ENCODE measurements around the gene EDIL3. TPM values are rescaled to one million over a fixed set of nuclear protein-coding genes. Genes with fewer than 3 reads are reported as not detected.
"Not testable (repeated sequence)": the region's sequence is repeated elsewhere in the genome, so short reads cannot be mapped to it uniquely, and the experiment has no call there.

The EDIL3 gene
- total RNA-seq, 2 experiments from 2014 or later = not detected

DNA sequence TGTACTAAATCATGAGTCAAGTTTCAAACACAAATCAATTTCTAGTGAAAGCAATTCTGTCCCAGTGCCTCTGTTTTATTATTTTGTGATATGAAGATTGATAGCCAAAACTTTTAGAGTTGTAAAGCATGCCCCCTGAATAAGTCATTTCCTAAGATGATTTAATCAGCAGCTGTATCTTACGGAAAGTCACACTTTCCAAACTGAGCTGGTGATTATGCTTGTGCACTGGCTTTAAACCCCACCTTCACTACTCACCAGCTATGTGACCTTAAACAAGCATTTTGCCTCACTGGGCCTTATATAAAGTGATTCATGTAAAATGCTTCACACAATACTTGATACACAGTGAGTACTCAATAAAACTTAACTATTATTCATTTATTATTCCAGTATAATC lies 78.1 kb downstream of the EDIL3 start:
- POLR2A ChIA-PET = no interaction called here
- Mint-ChIP-seq H3K36me3 (ENCODE audit: low read depth) (no peaks in the 10 kb centered on the region), H3K4me1 (no peaks in the 10 kb centered on the region), H3K27me3 (no peaks in the 10 kb centered on the region), H3K9me3 (no peaks in the 10 kb centered on the region), H3K4me3 (no peak overlapping the region), H3K27ac (no peak overlapping the region)
- CTCF ChIA-PET = no interaction called here
- DNase-seq = no peak

- Mint-ChIP-seq H3K4me1 (no peaks in the 10 kb centered on the region), H3K27ac (no peak overlapping the region), H3K36me3 (ENCODE audit: low read depth) (no peaks in the 10 kb centered on the region), H3K9me3 (no peaks in the 10 kb centered on the region), H3K4me3 (no peak overlapping the region), H3K27me3 (no peaks in the 10 kb centered on the region)
- no peak for DNase-seq
- POLR2A ChIA-PET = no interaction called here
- CTCF ChIA-PET = interaction anchor here (1.2 kb wide), 1 partner anchor 28 kb away, joined by 3 read pairs; no protein-coding TSS in a partner anchor
Observed at GRCh38 chr5:84304599-84304998, 80.1 kb downstream of the EDIL3 start.

GRCh38 chr5:84303315-84303714 lies 81.4 kb downstream of the EDIL3 start:
- no peaks in the 10 kb centered on the region for H3K9me3 Mint-ChIP-seq
- no peak overlapping the region for H3K27ac Mint-ChIP-seq
- H3K4me1 Mint-ChIP-seq = no peaks in the 10 kb centered on the region
- H3K36me3 Mint-ChIP-seq (ENCODE audit: low read depth) = no peaks in the 10 kb centered on the region
- no peak for DNase-seq
- POLR2A ChIA-PET = no interaction called here
- no peaks in the 10 kb centered on the region for H3K27me3 Mint-ChIP-seq
- CTCF ChIA-PET = interaction anchor here (0.6 to 1.2 kb wide), 2 partner anchors 29 to 1107 kb away, joined by 3 read pairs; no protein-coding TSS in a partner anchor
- no peak overlapping the region for H3K4me3 Mint-ChIP-seq

- Mint-ChIP-seq H3K9me3 (no peaks in the 10 kb centered on the region), H3K4me1 (no peaks in the 10 kb centered on the region), H3K27me3 (no peaks in the 10 kb centered on the region), H3K4me3 (no peak overlapping the region), H3K27ac (no peak overlapping the region), H3K36me3 (ENCODE audit: low read depth) (no peaks in the 10 kb centered on the region)
- ChIA-PET POLR2A (no interaction called here), CTCF (no interaction called here)
- no peak for DNase-seq
Observed at GRCh38 chr5:84301535-84301934, 83.1 kb downstream of the EDIL3 start.

- CTCF ChIA-PET = no interaction called here
- no peaks in the 10 kb centered on the region for H3K4me1 Mint-ChIP-seq
- POLR2A ChIA-PET = no interaction called here
Observed at GRCh38 chr5:84299959-84300358, 84.7 kb downstream of the EDIL3 start.

DNA sequence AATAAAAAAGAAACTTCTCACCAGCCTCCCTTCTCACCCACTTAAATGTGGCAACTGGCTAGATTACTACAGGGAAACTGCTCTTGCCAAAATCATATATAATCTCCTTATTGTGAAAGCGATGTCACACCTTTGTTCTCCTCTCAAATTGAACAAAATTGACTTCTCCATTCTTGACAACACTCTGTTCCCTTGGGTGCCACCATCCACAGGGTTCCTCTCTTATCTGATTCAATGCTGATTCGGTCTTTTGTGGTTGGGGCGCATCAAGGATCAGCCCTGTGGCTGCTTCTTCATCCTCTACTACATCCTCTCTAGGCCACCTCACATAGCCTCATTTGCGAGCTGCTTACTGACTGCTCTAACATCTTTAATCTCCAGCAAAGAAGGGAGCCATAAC lies 86.1 kb downstream of the EDIL3 start:
- H3K27ac Mint-ChIP-seq = no peak overlapping the region

More at GRCh38 chr5:84299959-84300358, 84.7 kb downstream of the EDIL3 start:
- Mint-ChIP-seq H3K36me3 (ENCODE audit: low read depth) (no peaks in the 10 kb centered on the region), H3K4me3 (no peak overlapping the region), H3K27ac (no peak overlapping the region), H3K27me3 (no peaks in the 10 kb centered on the region), H3K9me3 (no peaks in the 10 kb centered on the region)
- DNase-seq = no peak

DNA sequence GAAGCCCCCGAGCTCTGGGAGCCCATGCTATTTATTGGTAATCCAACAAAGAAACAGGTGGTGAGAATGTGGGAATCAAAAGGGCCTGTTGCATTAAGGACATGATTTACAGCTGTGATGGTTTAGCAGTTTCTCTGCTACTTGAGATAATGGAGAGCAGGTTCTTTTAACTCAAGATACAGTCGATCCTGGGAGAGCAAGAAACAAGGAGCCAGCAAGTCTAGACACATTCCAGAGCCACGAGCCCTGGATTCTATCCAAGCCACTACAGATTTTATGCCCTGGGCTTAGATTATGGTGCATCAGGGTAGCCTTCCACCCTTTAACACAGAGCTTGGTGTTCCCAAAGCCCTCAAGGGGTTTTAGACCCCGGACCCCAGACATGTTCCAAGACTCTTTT lies 87.0 kb downstream of the EDIL3 start:
- DNase-seq; POLR2A ChIA-PET; H3K27me3 Mint-ChIP-seq; H3K4me1 Mint-ChIP-seq; H3K9me3 Mint-ChIP-seq; H3K36me3 Mint-ChIP-seq (ENCODE audit: low read depth); H3K4me3 Mint-ChIP-seq; H3K27ac Mint-ChIP-seq: not testable (repeated sequence)
- CTCF ChIA-PET = interaction anchor here (1.0 kb wide), 1 partner anchor 8 kb away, joined by 3 read pairs; no protein-coding TSS in a partner anchor

More for the DNA sequence above, 86.1 kb downstream of the EDIL3 start:
- POLR2A ChIA-PET = no interaction called here
- Mint-ChIP-seq H3K27me3 (no peaks in the 10 kb centered on the region), H3K4me1 (no peaks in the 10 kb centered on the region), H3K4me3 (no peak overlapping the region), H3K36me3 (ENCODE audit: low read depth) (no peaks in the 10 kb centered on the region), H3K9me3 (no peaks in the 10 kb centered on the region)
- CTCF ChIA-PET = interaction anchor here (1.0 kb wide), 1 partner anchor 9 kb away, joined by 3 read pairs; no protein-coding TSS in a partner anchor
- DNase-seq = no peak

DNA sequence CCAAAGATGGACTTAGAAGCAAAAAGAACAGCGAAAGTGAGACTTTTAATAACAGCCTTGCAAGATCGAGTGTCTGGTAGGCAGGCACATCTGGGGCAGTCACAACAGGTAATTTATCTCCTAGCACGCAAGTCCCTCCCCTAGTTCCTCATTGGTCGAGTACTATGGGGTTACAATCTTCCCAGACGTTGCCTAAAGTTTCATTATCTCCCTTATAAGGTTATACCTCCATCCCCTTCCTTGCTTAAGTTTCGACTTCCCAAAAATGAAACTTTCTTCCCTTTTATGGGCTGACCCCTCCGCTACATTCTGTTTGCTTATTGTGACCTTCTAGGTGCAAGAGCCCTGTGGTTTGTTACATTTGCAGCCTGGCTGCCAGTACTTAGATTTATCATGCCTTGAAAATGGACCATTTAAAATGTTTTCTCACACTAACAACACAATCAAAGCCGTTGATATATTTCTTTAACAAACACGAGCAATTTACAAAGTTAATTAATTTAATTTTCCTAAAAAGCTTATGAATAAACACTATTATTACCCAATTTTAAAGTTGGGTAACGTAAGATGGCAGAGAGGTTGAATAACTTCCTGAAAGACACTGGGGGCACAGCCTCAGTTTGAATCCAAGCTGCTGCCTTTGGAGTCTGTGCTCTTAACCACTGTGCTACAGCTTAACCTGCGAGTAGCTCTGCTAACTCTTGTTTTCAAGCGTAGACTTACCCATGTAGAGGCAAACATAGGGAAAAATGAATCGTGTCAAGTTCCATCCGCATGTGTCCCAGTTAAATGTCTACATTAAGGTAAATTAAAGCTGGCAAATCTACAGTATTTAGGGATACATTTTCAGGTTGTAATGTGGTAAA lies 91.7 kb downstream of the EDIL3 start:
- ChIA-PET CTCF (no interaction called here), POLR2A (no interaction called here)
- H3K4me1 Mint-ChIP-seq = peaks cover 1% of the 10 kb centered on the region
- no peaks in the 10 kb centered on the region for H3K9me3 Mint-ChIP-seq
- H3K27ac Mint-ChIP-seq = no peak overlapping the region
- H3K36me3 Mint-ChIP-seq (ENCODE audit: low read depth) = no peaks in the 10 kb centered on the region
- H3K27me3 Mint-ChIP-seq = no peaks in the 10 kb centered on the region
- DNase-seq = no peak
- H3K4me3 Mint-ChIP-seq = no peak overlapping the region

DNA sequence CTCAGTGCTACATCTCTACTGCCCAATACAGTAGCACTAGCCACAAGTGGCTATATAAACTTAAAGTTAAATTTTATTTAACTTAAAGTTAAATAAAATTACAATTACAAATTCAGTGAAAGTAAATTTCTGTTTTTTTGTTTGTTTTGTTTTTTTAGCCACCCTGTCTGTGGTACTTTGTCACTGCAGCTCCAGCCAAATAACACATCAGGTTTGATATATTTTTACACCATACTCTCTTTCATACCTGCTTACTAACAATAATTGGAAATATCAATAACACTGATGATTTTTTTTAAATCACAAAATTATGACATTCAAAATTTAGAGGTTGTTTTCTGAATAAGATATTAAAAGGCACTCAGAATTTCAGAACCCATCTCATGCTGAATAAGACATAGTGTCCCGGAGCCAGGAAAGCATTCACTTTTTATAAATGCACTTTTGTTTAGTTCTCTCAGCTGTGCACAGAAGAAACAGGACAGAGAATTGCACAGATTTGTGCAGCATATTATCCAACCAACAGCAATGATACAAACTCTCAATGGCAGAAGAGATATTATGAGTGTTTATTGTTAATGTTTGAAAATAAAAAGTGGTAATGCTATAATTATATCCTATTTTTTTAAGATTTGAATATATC lies 92.6 kb downstream of the EDIL3 start:
- Mint-ChIP-seq H3K27me3 (no peaks in the 10 kb centered on the region), H3K27ac (no peak overlapping the region), H3K9me3 (no peaks in the 10 kb centered on the region), H3K4me1 (peaks cover 1% of the 10 kb centered on the region), H3K4me3 (no peak overlapping the region), H3K36me3 (ENCODE audit: low read depth) (no peaks in the 10 kb centered on the region)
- CTCF ChIA-PET = no interaction called here
- POLR2A ChIA-PET = no interaction called here
- DNase-seq = no peak

DNA sequence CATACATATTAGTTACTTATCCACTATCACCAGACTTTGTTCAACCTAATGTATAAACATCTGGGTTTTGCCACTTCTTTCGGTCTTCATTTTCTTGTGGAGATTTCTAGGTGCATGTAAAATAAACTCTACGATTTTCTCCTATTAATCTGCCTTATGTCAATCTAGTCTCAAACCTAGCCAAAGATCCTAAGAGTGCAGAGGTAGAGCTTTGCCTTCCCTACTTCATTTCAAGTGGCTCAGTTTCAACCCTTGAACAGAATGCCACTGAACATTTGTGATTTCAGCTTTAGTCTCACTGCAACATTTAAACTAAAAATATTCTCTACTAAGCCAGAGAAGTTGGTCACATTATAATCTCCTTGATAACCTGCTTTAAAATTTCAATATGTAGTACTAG lies 94.0 kb downstream of the EDIL3 start:
- Mint-ChIP-seq H3K36me3 (ENCODE audit: low read depth) (no peaks in the 10 kb centered on the region), H3K27me3 (no peaks in the 10 kb centered on the region), H3K9me3 (no peaks in the 10 kb centered on the region), H3K4me3 (no peak overlapping the region), H3K27ac (no peak overlapping the region), H3K4me1 (peaks cover 1% of the 10 kb centered on the region)
- POLR2A ChIA-PET = no interaction called here
- DNase-seq = no peak
- CTCF ChIA-PET = no interaction called here

- DNase-seq = no peak
- H3K27me3 Mint-ChIP-seq = no peaks in the 10 kb centered on the region
- H3K4me1 Mint-ChIP-seq = peaks cover 1% of the 10 kb centered on the region
- ChIA-PET POLR2A (no interaction called here), CTCF (interaction anchor here (0.6 to 0.8 kb wide), 2 partner anchors 8 to 871 kb away, joined by 3 read pairs; no protein-coding TSS in a partner anchor)
- no peaks in the 10 kb centered on the region for H3K36me3 Mint-ChIP-seq (ENCODE audit: low read depth)
- no peak overlapping the region for H3K4me3 Mint-ChIP-seq
- H3K9me3 Mint-ChIP-seq = no peaks in the 10 kb centered on the region
- no peak overlapping the region for H3K27ac Mint-ChIP-seq
Observed at GRCh38 chr5:84290161-84290560, 94.5 kb downstream of the EDIL3 start.

DNA sequence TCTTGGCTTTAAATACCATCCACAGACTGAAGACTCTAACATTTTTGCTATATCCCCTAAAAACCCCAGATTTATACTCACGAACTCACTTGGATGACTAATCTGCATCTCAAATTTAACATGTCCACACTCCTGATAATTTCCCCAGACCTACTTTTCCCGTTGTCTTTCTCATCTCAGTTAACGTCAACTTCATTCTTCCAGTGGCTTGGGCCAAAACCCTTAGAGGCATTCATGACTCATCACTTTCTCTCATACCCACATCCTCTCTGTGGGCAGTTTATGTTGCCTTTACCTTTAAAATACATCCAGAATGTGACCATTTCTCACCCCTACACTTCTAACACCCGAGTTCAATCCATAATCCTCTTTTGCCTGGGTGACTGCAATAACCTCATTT lies 96.7 kb downstream of the EDIL3 start:
- DNase-seq = no peak
- Mint-ChIP-seq H3K4me3 (no peak overlapping the region), H3K36me3 (ENCODE audit: low read depth) (no peaks in the 10 kb centered on the region), H3K9me3 (no peaks in the 10 kb centered on the region), H3K27me3 (no peaks in the 10 kb centered on the region), H3K4me1 (peaks cover 1% of the 10 kb centered on the region), H3K27ac (no peak overlapping the region)
- POLR2A ChIA-PET = no interaction called here
- CTCF ChIA-PET = no interaction called here

- Mint-ChIP-seq H3K27me3 (no peaks in the 10 kb centered on the region), H3K36me3 (ENCODE audit: low read depth) (no peaks in the 10 kb centered on the region), H3K27ac (no peak overlapping the region), H3K4me3 (no peak overlapping the region), H3K9me3 (no peaks in the 10 kb centered on the region), H3K4me1 (peaks cover 1% of the 10 kb centered on the region)
- POLR2A ChIA-PET = no interaction called here
- no peak for DNase-seq
- CTCF ChIA-PET = interaction anchor here (1.0 kb wide), 1 partner anchor 11 kb away, joined by 3 read pairs; no protein-coding TSS in a partner anchor
Observed at GRCh38 chr5:84286662-84287061, 98.0 kb downstream of the EDIL3 start.
